Measurements from ENCODE around the gene CAPN2.
"Not testable (repeated sequence)": the region's sequence is repeated elsewhere in the genome, so short reads cannot be mapped to it uniquely, and the experiment has no call there.

CAPN2 gene

DNA sequence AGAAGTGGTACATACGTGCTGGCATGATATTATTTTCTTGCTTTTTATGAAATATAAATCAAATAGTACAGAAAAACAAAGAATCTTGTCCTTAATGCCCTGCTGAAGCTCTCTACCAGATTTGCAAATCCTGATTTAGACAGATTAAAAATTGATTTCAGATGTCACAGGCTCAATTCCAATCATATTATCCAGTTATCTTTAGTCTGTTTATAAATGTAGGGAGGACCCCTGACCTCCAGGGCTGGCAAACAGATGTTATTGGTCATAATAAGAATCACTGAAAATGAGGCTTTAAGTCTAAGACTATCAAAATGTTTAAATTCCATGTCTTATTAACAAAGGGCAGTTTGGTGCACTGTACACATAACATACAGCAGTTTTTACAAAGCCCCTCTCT, 71.3 kb downstream of the CAPN2 start:
- no peak for DNase-seq (ENCODE audit: extremely low read depth in 1 of 2, low read depth in 1 of 2)

DNA sequence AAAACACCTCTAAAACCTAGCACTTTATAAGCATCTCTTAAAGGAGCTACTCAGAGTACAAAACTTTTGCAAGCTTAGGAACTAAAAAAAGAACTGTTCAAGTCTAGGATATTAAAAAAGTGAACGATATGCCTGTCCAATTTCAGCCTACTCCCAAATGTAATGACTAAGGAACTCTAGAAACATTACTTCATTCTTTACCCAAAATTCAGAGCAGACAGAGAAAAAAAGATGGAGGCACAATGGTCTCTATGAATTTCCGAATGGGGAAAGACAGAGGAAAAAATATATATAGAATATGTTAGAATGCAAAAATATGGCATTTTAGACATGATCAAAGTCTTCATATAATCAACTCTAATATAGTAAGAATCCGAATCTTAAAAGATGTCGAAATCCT, 72.2 kb downstream of the CAPN2 start:
- DNase-seq (ENCODE audit: extremely low read depth in 1 of 2, low read depth in 1 of 2): no peak

DNA sequence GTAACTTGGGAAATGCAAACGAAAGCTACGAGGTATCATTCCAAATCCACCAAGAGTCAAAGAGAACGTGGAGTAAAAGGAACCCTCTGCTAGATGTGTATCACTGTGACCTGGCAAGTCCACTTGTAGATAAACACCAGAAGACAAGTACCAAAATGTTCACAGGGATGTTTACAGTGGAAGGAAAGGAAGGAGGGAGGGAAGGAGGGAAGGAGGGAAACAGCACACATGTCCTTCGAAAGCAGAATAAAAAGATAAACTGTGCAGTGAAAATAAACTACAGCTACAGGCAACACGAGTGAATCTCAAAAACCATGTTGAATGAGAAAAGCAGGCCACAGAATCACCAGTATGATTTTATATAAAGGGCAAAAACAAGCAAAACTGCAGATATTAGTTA, 73.5 kb downstream of the CAPN2 start:
- DNase-seq (ENCODE audit: extremely low read depth in 1 of 2, low read depth in 1 of 2): no peak

DNA sequence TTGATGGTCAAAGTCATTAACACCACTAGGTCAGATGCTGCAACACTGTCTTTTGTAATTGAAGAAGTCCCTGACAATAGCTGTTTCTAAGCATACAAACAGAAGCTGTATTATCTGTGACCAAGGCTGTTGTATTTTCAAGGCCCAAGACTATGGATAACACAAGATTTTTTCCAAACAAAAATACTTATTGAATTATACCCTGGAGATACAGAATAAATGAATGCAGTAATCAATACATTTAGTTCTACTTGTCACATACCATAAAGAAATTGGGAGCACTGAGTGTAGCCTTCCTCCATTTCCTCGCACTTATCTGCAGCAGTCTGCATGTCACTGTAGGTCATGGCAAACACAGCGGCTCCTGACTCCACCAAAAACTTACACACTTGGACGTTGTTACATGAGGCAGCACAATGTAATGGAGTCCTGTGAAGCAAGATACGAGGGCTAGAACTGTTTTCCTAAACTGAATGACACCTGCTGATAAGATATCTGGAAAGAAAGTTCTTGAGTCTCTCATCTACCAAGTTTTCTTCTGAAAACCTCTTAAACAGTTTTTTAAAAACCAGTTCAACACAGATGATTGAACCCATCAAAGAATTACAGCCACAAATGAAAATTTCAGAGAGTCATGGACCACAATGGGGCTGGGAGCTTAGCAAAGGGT, 76.5 kb downstream of the CAPN2 start:
- DNase-seq (ENCODE audit: extremely low read depth in 1 of 2, low read depth in 1 of 2): no peak

DNA sequence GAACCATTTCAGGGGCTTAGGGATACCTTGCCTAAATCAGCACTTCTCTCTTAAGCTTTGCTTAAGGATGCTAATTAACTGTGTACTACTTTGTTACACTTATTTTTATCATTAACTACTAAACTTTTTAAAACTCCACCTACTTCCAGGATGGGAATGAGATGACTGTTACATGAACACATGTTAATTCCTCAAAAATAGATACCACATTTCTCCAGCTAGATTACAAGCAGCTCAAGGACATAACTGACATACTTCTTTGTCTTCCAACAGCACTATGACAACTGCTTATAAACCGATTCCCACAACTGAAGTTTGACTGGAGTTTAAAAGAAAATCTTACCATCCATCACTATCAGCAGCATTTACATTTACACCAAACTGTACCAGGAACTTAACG, 79.7 kb downstream of the CAPN2 start:
- DNase-seq (ENCODE audit: extremely low read depth in 1 of 2, low read depth in 1 of 2): no peak

DNA sequence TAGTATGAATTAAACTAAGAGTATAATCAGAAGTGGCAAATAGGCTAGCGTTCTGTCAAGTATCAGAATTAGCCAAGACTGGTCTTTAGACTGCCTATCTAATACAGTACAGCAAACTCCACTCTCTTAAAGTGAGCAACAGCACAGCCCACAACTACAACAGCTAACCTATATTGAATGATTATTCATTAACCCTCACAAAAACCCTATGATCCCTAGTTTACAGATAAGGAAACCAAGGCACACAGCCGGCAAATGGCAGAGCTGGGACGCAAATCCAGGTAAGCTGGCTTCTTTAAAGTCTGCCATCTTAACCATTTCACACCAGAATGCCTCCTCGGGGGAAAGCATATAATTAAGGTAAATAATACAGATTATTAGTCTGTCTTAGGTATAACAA, 81.4 kb downstream of the CAPN2 start:
- no peak for DNase-seq (ENCODE audit: extremely low read depth in 1 of 2, low read depth in 1 of 2)

DNA sequence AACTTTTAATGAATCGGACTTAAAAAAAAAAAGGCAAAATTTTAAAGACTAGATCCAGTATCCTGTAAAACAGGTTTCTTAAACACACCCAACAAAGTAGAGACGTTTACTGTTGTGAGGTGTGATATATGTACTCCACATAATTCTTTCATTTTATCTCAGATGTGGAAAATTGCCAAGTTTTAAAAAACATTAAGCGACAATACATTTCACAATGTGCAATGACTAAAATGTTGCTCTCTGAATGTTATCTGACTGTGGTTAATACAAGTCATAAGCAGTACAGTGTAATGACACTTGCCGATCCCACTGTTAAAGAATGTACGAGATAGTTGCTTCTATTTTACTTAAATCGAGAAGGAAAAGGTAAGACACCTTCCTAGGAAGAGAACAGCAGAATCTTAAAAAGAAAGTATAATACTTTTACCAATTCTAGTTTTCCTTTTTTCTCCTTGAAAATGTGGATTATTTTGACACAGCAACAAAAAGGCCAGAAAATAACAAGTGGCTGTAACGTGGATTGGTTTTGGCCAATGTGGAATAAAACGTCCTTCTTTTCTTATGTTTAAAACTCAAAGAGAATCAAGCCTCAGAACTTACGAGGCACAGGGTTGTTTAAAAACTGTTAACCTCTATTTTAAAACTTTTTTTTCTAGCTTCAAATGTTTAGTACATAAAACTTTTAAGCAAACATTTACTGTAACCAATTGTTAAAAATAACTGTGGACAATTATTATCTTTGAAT, 82.0 kb downstream of the CAPN2 start:
- no peak for DNase-seq (ENCODE audit: extremely low read depth in 1 of 2, low read depth in 1 of 2)

DNA sequence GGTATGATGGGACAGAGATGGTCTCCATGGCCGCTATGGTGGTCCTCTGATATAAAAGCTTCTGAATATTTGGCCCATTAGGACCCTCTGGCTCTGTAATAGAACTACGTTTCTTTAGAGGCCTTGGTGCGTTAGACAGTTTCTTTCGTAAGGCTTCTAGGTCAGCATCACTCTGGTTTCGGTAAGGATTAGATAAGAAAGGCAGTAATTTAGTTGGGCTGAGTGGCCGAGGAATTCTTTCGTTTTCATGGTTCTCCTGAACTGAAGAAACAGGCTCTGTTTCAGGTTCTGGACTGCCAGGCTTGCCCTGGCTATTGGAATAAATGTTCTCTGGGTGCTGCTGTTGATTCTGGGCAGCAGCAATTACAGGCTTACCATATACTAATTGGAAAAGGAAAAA, 83.9 kb downstream of the CAPN2 start:
- DNase-seq (ENCODE audit: extremely low read depth in 1 of 2, low read depth in 1 of 2): no peak

DNA sequence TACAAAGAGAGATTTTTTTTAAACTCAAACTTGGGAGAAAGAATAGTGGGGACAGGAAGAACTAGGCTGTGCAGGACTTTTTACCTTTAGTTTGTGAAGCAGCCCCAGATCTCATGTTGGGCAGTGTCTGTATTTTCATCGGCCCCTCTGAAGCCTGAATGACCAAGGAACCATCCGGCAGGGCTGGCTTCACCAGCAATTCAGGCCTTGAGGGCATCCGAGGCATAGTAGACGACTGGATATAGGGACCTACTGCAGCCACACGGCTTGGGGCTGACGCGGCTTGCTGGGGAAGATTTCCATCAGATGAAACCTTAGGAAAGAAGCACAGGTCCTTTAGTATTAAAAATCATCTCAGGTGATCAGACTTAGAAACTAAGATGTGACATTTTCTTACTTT, 89.7 kb downstream of the CAPN2 start:
- DNase-seq (ENCODE audit: extremely low read depth in 1 of 2, low read depth in 1 of 2): no peak

DNA sequence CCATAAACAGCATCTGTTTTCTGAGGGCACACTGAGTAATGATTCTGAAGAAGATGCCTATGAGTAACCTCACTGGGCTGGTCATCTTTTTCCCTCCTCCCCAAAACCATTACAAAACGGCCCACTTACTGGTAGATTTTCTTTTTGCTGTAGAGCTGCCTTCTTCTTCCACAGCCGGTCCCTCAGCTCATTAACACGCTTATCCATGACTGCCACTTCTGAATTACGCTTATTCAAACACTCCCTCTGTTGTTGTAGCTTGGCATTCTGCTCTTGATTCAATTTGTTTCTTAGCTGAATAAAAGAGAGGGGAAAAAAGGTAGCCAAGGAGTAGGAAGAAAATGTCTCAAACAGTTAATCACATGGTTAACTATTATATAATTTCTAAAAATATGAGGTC, 90.3 kb downstream of the CAPN2 start:
- no peak for DNase-seq (ENCODE audit: extremely low read depth in 1 of 2, low read depth in 1 of 2)

DNA sequence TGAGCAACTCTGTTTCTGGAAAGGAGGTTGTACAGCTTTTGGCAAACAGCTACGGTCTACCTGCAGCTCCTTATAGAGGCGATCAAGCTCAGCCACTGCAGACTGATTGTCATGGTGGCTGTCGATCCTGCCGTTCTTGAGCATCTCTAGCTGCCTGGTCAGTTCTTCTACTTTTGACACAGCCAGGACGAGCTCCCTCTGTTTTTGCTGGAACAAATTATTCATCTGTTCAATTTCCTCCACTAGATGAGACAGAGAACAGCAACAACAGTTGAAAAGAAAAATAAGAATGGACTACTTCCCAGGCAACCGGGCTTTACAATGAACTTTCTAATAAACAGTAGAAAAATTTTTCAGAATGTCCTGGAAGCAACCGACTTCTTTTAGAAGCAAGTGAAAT, 90.9 kb downstream of the CAPN2 start:
- DNase-seq (ENCODE audit: extremely low read depth in 1 of 2, low read depth in 1 of 2): no peak

DNA sequence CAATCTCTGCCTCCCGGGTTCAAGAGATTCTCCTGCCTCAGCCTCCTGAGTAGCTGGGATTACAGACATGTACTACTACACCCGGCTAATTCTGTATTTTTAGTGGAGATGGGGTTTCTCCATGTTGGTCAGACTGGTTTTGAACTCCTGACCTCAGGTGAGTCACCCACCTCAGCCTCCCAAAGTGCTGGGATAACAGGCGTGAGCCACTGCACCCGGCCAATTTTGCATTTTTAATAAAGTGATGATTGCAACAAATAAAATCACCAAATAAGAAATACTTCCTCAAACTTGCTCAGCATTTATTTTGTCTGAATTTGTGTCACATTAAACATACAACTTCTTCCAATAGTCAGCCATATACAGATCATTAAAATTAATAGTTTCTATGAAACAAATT, 97.6 kb downstream of the CAPN2 start:
- not testable (repeated sequence) for DNase-seq (ENCODE audit: extremely low read depth in 1 of 2, low read depth in 1 of 2)

DNA sequence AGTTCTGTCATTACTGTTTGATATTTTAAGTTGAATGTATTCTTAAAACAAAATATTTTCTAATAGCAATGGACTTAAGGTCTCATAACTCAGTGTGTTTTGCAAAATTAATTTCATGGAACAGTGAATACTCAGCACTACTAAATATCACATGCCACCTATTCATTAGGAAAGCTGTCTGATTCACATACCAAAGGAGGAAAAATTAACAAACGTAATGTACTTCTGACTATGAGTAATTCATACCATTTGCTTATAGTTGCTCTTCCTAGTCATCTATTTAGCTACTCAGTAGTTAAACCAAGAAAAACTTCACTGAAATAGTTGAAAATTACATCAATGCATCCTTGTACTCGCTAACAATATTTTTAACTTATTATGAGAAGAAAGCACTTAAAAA, 98.2 kb downstream of the CAPN2 start:
- DNase-seq (ENCODE audit: extremely low read depth in 1 of 2, low read depth in 1 of 2): no peak

DNA sequence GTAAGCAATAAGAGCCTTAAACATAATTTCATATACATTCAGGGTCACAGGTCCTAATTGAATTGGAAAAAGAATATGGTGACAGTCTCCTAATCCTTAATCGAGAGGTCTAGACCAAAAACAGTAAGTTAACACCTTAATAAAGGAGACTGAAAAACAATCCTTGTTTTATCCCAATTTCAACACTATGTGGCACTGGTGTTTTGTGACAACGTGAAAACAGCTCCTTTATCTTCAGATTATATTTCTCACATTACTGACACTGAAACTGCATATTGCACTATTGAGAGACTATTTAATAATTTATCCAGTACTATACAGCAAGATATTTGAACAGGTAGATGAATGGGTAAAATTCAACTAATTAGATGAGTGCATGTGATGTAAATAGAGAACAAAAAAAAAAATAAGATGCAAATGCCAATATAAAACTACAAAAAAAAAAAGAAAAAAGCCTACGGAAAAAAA, 99.3 kb downstream of the CAPN2 start:
- DNase-seq (ENCODE audit: extremely low read depth in 1 of 2, low read depth in 1 of 2): no peak

DNA sequence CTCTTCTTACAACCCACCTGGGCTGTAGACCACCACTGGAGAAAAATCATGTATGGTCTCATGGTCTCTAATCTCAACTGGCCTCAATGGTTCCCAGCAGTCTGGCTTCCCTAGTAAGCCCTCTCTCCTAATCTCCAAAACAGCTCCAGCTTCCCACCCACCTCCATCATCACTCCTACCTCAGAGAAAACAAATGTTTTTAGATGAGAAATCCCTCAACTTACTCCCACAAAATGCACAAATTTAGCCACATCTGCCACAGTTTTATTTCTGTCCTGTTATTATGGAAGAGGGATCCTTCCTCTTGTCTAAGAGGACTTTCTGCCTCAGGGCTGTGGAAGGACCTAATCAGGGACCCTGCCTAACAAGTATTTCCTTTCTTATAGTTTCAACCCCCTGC, 101.3 kb downstream of the CAPN2 start:
- DNase-seq (ENCODE audit: extremely low read depth in 1 of 2, low read depth in 1 of 2): no peak

DNA sequence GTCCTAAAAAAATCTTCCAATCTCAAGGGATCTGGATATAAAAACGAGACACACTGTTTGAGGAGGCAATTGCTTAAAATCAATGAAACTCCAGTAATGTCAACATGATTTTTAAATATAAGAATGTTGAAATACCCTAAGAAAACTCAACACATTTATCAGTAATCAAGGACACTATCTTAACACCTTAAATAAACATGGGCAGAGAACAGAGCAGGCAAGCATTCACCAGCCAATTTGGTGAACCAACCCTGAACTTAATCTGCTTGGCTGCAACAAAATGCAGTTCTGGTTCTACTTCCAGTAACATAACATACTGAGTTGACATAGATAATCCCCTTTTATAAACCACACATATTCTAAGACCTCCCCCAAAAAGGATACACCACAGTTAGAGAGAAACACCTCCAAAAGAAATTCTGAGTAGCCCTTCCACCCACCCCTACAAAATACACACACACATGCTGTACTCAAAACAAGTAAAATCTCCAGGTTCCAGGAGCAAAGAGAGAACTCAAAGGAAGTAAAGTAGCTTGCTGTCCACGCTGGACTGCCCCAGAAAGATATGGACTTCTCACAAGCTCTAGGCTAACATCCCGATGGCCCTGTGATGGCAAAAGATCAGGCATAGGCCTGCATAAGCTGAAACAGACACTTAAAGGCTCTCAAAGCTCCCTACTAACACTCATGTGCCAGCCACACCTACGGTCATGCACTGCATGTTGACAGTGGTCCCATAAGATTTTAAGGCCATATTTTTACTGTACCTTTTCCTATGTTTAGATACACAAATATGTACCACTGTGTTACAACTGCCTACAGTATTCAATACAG, 102.9 kb downstream of the CAPN2 start:
- no peak for DNase-seq (ENCODE audit: extremely low read depth in 1 of 2, low read depth in 1 of 2)

DNA sequence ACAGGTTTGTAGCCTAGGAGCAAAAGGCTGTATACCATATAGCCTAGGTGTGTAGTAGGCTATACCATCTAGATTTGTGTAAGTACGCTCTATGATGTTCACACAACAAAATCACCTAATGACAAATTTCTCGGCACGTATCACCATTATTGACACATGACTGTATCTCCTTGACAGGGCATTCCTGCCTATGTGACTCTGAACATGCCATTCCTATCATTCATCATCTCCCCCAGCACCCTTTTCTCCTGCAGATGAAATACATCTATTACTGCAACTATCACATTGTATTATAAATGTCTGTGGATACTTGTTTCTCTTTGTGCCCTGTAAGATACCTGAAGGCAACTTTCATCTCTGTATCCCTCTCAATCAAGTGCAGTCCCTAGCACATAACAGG, 103.5 kb downstream of the CAPN2 start:
- DNase-seq (ENCODE audit: extremely low read depth in 1 of 2, low read depth in 1 of 2): no peak

DNA sequence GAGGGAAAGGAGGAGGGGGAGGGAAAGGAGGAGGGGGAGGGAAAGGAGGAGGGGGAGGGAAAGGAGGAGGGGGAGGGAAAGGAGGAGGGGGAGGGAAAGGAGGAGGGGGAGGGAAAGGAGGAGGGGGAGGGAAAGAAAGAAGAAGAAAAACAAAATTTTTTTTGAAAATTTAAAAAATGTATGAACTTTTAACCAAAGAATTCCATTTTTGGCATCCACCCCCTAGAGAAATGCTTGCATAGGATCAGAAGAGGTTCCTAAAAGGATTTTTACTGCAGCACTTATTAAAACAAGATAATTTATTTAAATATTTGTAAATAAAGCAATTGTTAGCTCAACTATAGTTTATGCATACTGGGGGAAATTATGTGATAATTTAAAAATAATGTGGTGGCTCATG, 104.9 kb downstream of the CAPN2 start:
- not testable (repeated sequence) for DNase-seq (ENCODE audit: extremely low read depth in 1 of 2, low read depth in 1 of 2)

DNA sequence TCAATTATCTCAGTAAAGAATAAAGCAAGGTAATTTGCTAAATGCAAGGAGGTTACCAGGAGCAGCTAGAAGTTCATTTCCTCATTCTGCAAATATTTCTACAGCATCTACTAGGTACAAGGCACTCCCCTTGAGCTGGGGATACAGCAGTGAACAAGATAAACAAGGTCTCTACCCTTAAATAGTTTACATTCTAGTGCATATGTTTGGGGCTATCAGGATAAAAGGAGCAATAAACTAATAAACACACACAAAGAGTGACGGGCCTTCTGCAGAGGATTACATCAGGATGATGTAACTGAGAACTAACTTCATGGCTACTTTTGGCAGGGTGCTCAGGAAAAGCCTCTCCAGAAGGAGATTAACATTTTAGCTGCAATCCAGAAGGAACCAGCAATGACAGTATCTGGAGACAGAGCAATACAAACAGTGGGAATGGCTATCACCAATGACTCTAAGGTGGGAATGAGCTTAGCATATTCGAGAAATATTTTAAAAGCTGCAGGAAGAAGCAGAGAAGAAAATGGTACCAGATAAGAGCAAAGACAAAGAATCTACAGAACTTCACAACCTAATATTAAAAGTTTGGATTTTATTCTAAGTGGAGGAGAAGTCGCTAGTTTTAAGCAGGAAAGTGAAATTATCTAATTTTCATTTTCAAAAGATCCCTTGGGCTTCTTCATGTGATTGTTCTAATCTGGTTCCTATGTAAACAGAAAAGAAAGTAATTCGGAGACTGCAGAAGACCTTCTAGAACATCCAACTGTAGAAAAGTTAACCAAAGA, 107.6 kb downstream of the CAPN2 start:
- no peak for DNase-seq (ENCODE audit: extremely low read depth in 1 of 2, low read depth in 1 of 2)

DNA sequence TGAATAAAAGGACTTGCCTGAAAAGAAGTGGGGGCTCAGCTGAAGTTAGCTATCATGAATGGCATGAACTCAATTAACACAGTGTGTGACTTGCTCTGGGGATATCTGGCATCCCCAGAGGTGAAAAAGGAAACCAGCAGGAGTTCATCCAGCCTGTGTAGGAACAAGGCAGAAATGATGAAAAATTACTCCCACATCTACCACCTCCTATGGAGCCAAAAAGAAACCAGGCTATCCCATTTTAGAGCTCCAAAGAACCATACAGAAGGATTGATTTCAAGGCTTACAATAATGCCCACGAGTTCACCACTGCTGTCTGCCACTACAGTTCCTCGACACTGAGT, 108.1 kb downstream of the CAPN2 start:
- no peak for DNase-seq (ENCODE audit: extremely low read depth in 1 of 2, low read depth in 1 of 2)

DNA sequence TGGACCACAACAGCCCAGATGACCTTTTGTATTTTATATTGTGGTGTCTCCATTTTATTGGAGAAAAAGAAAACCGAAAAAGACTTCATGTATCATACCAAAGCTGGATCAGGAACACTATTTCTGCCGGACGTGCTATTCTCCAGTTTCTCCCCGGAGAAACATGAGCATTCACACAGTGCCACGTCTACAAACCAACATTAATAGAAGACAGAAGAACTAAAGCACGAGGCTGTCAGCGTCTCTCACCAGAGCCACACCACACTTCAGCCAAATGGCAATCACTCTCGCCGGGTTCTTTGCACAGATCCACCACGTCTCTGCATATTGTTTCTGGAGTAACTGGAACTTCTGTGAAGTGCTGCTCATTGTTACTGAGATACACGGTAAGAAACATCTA, 108.6 kb downstream of the CAPN2 start:
- no peak for DNase-seq (ENCODE audit: extremely low read depth in 1 of 2, low read depth in 1 of 2)

Measured in stimulated activated CD8-positive, alpha-beta memory T cell treated with anti-CD3 and anti-CD28 coated beads, Interleukin-7, amount 100 ng/mL, for 48 hours (primary cell).